GM18499 (cell line): ENCODE results near the gene SGSM2.

ENCODE experiments used
- ATAC-seq: cut with Tn5 transposase; IDR thresholded peaks from one replicate; pipeline ENCODE4 v1.9.1; 2021; ENCODE audit warnings: moderate number of reproducible peaks; ENCODE audit not compliant: insufficient read depth, unreplicated experiment

Gene SGSM2

DNA sequence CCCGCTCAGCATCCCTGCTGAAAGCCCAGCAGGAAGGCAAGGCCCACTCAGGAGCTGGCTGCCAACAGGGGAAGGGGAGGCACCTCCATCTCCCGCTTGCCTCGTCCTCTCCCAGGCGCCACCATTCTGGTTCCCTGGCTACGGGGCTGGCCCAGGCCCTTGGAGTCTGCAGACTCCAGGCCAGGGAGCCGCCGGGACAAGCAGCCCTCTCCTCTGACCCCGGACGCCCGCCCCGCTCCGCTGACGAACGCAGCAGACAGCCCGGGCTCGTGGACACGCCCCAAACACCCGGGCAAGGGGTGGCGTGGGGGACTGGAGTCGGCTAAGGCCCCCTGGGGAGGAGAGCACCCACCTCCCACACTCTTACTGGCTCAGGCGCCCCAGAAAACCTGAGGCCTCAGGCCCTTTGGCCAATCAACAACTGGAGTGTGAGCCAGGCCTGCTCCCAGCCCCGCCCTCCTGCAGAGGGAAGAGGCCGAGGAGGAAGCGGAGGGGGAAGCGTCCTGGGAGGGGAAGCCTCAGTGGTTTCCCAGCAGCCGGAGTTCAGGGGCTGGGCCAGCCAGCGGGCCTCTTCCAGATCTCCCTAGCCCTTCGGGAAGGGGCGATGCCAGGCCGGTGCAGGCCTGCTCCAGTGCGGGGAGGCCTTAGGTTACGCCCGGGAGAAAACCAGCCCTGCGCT, 59.4 kb downstream of the SGSM2 start:
- ATAC-seq: no peak

DNA sequence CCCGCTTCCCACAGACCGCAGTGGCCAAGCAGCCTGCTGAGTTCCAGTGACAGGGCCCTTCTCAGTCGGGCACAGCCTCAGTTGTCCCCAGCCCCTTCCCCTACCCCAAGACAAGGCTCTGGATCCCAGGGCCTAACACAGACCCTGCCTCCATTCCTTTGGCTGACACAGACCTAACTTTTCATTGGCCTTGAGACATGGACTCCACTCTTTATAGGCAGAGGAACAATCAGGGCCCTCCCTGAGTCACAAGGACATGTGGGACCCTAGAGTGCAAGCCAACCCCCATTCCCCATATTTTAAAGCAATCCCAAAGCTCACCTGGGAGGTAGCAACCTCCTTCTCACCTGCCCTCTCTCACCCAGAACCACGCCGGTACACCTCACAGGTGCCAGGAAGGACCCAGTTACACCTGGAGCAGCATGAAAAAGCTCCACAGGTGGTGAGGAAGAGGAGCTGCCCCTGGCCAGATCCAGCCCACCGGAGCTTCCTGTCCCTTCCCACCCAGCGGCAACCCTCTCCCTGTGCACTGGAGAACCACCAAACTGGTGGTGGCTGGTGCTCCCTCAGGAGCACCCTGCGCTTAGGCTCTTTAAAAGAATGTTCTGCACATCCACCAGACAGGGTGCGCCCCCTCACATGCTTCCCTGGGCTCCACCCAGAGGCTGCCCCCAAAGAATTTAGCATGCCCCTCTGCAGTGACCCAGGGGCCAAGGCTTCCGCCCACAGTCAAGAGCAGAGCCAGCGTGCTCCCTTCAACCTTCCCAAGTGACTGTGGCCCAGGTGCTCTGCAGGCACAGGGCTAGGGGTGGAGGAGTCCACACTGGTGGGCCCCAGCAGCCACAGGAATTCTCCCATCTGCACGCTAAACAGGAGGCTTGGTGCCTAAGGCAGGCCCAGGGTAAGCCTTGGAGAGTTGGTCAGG, 60.2 kb downstream of the SGSM2 start:
- ATAC-seq: no peak

DNA sequence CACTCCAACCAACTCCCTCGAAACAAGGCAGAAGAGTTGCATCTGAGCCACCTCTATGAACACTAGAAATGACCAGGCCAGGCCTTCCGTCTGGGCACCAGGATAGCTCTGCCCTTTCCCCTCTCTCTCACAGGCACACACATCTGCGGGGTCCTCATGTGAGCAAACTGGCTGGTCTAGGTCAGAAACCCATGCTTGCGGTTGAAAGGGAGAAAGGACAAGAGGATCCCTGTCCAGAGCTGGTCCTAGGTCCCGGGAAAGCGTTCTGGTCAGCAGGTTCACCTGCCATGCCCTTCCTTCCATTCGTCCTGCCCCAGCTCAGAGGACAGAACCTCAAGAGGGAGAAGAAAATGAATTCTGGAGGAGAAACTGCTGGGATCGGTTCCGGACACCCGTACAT, 60.9 kb downstream of the SGSM2 start:
- no peak for ATAC-seq

DNA sequence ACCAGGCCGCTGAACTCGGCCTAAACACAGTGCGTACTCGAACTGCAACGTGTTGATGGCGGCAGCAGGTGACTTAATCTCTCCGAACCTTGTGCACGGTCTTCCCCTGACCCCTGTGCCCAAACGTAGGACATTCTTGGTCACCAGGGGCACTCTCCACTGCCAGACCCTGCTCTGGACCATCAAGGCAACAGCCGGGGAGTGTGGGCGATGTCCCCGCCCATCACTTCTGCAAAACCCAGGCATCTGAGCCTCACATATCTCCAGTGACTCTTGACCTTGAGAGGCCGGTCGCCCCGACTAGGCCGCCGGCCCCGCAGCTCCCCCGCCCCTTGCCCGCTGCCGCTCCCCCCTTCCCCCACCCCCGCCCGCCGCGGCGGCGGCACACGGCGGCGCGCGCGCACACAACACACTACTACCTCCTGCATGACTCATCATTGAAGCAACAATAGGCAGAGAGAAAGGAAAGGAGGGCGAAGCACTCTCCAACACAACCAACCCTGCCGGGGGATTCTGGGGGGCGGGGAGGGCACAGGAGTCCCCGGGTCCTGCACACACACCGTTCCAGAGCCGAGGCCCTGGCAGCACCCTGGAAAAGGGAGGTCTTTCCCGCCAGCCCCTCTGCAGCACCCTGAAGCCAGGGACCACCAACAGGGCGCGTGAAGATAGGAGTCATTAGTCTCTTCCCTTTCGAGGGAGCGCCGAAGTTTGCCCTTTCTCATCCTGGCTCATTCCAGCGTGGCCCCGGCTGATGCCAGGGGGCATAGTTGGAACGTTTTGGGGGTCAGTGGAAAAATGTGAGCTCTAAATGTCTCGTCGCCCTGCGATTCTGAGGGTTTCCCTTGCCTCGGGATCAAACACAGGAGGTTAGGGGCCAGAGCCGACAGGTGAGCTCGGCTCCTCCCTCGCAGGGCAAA, 61.6 kb downstream of the SGSM2 start:
- ATAC-seq: no peak

DNA sequence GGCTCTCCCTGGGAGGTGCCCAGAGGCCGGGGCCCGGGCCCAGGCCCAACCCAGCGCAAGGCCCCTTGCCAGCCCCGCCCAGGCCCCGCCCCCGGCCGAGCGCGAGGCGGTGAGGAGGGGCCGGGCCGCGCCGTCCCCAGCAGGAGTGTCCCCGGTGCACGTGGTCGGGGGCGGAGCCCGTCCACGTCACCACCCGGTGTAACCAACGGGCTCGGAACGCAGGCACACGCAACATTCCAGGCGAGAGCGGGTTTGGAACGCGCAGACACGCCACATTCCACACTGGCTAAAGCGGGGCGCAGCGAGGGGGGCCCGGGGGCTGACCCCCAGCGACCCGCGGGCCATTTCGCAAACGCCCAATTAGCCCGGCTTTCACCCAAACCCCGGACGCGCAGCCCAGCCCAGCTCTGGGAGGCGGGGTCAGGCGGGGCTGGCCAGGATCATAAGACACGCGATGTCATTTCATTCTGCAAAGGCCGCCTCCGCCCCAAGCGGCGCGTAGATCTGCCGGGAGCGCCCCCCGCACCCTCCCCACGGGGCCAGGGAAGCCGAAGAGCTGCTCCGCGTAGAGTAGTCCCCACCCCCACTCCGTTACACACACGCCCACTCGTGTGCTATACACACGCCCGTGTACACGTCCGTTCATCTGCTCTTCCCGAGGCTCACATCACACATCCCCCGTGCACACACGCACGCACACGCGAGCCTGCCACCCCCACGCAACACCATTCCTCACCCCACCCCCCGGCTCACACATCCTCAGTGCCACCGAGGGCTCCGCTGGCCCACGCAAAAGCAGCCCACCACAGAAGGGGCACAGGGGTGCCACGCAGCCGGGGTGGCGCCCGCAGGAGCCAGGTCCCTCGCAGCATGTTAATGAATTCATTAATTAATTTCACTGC, 62.5 kb downstream of the SGSM2 start:
- peak; percentile 34 for ATAC-seq

DNA sequence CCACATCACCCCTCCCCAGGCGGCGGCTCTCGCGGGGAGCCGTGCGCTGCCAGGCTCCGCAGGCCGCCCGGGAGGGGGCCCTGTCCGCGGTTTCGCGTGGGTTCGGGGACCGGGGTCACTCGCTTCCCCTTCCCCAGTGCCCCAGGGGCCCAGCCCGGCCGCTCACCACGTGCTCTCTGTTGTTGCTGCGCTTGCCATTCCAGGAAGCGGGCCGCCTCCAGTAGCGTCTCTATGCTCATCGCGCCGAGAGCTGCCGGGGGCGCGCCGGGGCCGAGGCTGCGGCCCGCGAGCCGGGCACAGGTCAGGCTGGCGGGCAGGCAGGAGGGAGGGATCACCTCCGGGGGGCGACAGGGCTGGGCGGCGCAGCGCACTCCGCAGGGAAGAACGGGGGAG, 63.2 kb downstream of the SGSM2 start:
- ATAC-seq: no peak

DNA sequence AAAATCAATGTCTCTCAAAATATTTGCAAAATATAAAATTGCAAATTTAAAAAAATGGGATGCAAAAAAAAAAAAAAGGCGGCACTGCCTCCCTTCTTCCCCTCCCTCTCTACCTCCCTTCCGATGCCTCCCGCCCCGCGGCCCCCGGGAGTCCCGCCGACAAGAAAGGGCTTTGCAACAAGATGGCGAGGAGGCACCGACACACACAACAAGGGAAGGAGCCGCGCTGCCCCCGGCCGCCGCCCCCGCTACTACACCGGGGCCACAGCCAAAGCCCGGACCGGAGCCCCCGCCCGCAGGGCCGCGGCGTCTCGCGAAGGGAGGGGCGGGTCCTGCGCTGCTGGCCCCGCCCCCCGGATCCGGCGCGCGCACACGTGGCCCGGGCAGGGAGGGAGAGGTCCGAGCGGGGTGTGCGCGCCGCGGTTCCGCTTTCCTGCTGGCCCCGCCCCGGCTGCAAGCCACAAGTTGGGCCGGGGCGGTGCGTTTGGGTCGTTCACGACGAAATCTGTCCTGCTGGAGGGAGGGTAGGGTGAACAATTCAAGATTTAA, 63.6 kb downstream of the SGSM2 start, which contains the start of gene MNT:
Gene MNT (minus strand): TSS at position 184 of the 549 bp plus-strand sequence. CDS start 348 bp downstream, outside the sequence.
- no peak for ATAC-seq

DNA sequence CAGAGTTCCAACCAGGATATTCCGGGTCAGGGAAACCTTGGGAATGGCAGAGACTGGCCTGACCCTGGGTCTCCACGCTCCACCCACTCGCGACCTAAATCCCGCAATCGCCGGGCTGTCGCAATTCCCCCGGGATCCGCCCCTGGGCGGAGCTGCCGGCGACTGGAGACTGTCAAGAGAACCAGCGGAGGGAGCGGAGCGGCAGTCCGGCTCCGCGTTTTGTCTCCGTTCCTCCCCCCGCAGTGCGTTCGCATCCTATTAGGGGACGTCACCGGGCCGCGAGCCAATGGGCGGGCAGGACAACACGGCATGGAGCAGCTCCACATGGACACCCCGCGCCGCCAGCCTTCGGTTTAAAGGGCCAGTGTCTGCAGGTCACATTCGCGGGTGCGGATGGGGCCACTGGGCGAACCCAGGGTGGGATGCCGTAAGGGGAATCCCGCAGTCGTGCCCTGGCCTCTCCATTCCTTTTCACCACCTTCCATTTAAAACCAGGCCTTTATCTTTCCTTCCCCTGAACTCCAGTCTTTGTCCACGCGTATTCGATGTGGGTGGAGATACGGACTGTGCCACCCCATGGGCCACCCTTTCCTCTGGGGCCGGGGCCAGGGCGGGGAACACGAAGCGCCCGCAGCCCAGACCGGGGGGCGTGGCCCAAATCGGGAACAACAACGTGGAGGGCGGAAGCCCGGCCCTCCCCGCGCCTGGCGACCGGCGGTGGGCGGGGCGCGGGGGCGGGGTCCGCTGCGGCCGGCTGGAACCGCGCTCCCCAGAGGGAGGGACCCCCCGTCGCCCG, 64.3 kb downstream of the SGSM2 start:
- no peak for ATAC-seq

DNA sequence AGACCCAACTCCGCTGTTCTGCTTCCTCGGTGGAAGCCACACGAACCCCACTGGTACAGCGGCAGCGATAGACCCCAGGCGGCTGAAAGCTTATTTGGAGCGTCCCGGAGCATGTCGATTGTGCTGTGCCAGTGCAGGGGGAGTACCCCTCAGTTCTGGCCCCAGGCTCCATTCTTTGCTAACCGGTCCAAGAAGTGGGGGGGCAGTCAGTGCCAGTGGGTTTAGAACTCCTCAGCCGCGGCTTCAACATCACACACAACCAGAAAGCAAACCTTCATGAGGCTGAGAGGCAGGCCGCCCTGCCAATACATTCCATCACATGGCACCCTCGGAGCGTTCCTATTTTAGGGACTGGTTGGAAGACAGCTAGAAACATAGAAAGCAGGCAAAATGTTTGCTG, 65.2 kb downstream of the SGSM2 start:
- no peak for ATAC-seq

DNA sequence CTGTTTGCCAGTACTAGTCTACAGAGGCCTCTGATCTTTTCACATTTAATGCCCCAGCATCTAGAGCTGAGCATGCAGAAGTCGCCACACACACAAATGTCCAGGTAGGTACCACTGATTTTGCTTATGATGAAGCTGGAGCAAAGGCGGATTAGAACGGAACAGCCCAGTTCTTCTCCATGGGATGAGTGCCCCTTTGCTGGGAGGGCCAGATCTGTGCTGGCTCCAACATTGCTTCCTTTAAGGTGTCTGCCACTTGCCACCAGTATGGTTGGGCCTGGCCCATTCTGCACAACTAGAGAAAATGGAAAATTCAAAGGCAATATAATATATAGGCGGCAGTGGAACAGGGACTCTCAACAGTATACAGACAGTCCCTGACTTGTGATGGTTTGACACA, 65.7 kb downstream of the SGSM2 start:
- ATAC-seq: no peak

DNA sequence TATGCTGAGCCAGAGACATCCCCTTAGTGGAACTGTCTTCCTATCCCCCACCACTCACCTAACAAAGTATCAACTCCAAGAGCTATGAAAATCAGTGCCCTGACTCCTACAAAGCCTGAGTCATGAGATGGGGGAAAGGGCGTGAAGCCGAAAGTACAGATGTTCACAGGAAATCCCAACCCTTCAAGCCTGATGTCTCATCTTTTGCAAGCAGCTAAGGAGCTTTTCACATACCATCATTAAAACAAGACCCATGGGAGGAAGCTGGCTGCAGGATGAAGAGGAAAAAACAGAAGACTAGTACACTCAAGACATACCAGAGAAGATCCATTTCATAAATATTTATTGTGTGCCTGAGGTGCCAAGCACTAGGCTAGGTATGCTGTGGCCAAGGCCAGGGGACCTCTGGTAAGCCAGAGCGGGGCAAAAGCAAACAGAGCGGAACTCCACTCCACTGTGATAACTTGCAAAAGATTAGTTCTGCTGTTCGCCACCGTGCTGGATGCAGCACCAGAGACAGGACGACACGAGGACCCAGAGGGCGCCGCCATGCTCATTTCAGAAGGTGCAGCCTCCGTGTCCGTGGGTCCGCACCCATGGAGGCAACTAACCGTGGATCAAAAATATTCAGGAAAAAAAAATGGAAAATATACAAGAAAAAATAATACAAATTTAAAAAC, 68.1 kb downstream of the SGSM2 start:
- ATAC-seq: no peak

DNA sequence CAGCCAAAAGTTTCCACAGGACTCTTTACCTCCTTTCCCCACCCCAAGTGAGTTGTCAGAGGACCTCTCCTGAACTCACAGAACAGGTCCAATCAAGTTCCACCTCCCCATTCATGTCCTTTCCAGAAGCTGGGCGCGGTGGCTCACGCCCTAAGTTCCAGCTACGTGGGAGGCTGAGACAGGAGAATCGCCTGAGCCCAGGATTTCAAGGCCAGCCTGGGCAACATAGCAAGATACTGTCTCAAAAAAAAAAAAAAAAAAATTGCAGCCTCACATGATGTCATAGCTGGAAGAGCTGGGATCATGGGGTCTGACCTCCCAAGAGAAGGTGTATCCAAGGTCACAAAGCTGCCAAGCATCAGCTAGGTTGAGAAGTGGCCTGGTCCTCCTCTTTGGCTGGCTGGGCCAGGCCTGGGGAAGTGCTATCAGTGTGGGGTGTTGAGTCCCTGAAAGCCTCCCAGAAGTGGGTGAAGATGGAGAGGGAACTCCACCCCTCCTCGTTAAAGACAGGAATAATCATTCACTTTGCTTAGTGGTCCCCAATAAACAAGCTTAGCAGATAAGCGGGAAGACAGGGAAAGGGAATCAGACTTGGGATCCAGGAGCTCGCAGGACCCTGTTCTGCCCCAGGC, 69.1 kb downstream of the SGSM2 start:
- no peak for ATAC-seq

DNA sequence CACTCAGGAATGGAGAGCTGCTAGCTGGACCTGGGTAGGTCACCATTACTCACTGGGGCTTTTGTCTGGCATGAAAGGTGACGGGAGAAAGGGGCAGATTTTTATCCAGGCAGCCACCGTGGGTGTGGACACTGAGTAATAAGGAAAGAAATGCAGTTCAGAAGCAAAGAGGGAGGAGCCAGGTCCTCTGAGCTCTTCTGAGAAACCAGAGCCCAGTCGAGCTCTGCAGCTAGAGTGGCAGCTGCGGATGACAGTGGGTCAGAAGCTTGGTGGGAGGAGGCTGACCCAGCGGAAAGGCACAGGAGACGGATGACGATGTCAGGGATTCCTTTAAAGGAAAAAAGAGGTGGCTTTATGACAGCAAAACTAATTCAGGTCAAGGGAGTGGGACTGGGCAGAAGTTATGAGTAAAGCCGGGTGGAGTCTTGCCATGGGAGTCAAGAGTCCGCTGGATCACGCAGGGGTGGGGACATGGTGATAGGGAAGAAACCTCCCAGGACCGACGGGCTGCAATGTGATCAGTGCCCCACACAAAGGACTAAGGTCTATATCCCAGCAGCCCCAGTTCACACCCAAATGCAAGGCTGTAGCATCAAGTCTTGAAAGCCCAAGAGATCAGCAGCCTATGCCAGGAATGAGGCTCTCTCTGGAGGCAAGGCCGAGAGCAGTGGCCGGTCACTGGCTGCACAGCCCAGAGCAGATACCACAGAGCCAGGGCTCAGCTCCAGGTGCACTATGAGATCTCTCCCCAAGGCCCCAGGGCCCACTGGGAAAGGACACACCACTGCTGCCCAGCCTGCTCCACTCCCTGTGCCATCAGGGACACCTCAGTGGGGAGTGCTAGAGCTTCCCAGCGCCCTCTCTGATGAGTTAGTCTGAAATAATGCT, 69.8 kb downstream of the SGSM2 start:
- ATAC-seq: no peak

DNA sequence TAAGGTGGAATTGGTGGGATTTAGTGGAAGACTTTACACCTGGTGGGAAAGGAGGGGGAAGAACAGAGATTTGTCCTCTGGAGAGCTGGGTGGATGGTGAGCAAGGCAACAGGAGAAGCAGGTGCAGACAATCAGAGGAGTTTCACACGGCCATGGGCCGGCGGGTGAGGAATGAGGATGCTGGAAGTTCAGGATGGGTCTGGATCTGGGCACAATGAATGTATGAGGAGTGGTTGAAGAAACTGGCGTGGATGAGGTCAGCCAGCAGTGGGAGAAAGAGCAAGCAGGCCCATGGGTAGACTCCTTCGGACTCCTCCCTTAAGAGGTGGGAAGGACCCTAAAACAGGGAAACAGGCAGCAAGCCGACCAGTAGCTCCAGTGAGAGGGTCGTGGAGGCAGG, 73.7 kb downstream of the SGSM2 start:
- no peak for ATAC-seq

DNA sequence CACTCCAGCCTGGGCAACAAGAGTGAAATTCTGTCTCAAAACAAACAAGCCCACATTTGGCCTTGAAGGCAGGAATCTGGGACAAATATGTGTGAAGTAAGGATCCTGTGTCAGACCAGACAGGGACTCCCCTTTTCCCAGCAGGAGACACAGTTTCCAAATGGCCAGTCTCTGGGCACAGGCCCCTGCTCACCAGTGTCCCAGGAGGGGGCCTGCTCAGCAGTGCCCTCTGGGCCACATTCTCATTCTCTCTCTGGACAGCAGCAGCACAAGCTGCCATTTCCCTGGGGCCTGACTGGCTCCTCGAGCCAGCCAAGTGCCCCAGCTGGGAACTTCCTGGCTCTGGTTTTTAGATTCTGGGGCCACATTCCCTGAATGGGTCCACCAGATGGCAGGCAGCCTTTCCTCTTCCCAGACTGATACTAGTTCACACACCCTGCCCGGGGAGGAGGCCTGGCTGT, 75.3 kb downstream of the SGSM2 start:
- ATAC-seq: no peak

DNA sequence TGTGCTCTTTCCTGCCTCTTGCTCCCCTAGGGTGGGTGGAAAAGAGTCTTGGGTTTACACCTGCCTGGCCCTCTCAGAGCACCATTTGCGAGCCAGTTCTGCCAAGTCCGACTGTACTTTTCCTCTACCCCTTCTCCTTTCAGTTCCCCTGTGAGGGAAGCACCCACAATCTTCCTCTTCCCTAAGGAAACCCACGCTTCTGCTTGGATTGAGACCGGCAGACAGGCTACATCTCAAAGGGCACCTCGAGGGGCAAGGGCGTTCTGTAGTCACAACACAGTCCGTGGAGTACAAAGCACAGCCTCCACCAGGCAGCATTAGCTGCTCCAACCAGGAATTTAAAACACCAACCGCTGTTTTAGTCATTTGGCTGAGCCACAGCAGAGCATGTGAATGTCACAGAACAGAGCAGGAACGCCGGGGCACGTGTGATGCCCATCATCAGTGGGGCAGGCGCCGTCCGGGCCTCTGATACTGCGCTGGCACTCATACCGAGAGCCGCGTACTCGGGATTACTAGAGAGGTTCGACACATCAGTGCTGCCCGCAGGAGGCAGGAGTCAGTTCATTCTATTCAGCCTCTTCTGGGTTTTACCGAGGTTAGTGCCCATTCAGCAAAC, 77.3 kb downstream of the SGSM2 start:
- no peak for ATAC-seq
